NCI-H1930 (cell line): Measurements from ENCODE around the gene NGB.

Experiments
- DNase-seq, 2 experiments: peaks; one replicate each; lab custom pipeline; 2025; lab: John Stamatoyannopoulos, UW

Gene NGB

GRCh38 chr14:77230914-77231313, 40.1 kb downstream of the NGB start:
- DNase-seq, result no peak

- no peak for DNase-seq
Observed at GRCh38 chr14:77228056-77228455, 43.0 kb downstream of the NGB start.

- no peak for DNase-seq
Observed at GRCh38 chr14:77225892-77226557, 45.0 kb downstream of the NGB start.

- DNase-seq, result no peak
Observed at GRCh38 chr14:77225254-77225653, 45.8 kb downstream of the NGB start.

GRCh38 chr14:77224212-77224611, 46.8 kb downstream of the NGB start:
- DNase-seq, result no peak

- no peak for DNase-seq
Observed at GRCh38 chr14:77222546-77223225, 48.3 kb downstream of the NGB start.

GRCh38 chr14:77221241-77221871, 49.6 kb downstream of the NGB start:
- DNase-seq, result no peak

- no peak for DNase-seq
Observed at GRCh38 chr14:77220246-77221017, 50.6 kb downstream of the NGB start.

- no peak for DNase-seq
Observed at GRCh38 chr14:77219591-77219990, 51.4 kb downstream of the NGB start.

GRCh38 chr14:77217551-77217950, 53.5 kb downstream of the NGB start:
- no peak for DNase-seq
